Measurements from ENCODE around the gene GRB10. TPM values are rescaled to one million over a fixed set of nuclear protein-coding genes. Genes with fewer than 3 reads are reported as not detected.

Gene GRB10
- total and polyA plus RNA-seq, 2 experiments from 2014 or later: 35.0 to 154 TPM

GRCh38 chr7:50687575-50688225, 95.0 kb downstream of the GRB10 start (continued):
- TF ChIP-seq ZNF462 (CRISPR knock-in tag; IDR thresholded peaks at IDR 0.05) (no peak), JUNB (IDR thresholded peaks at IDR 0.05; ENCODE audit: unreplicated experiment) (no peak), EZH2 (IDR thresholded peaks at IDR 0.05; ENCODE audit: low read depth, unreplicated experiment) (no peak), ZNF331 (CRISPR knock-in tag; IDR thresholded peaks at IDR 0.05; ENCODE audit: low read depth) (no peak), EZH2phosphoT487 (IDR thresholded peaks at IDR 0.05; ENCODE audit: unreplicated experiment) (no peak)

GRCh38 chr7:50687096-50687495, 95.6 kb downstream of the GRB10 start:
- H3K4me2 ChIP-seq: no peak overlapping the region
- H3K36me3 Mint-ChIP-seq (ENCODE audit: low read depth): peaks cover 39% of the 10 kb centered on the region
- H3K4me3 Mint-ChIP-seq: no peak overlapping the region
- H3K27ac Mint-ChIP-seq: peak overlapping the region; percentile 16; the same call in 1 of the 2 replicates
- no peak for ATAC-seq
- no peak overlapping the region for H2AFZ ChIP-seq
- no peaks in the 10 kb centered on the region for H3F3A ChIP-seq (replicated peaks; ENCODE audit: low read depth)
- no peak overlapping the region for H3K4me3 ChIP-seq
- peaks cover 46% of the 10 kb centered on the region for H4K20me1 ChIP-seq (replicated peaks; ENCODE audit: insufficient read depth)
- peaks cover 26% of the 10 kb centered on the region for H3K4me1 Mint-ChIP-seq
- no peak overlapping the region for H3K27ac ChIP-seq (ENCODE audit: low read depth)
- H3K27me3 ChIP-seq (ENCODE audit: insufficient read depth): no peaks in the 10 kb centered on the region
- no peaks in the 10 kb centered on the region for H3K9me3 Mint-ChIP-seq
- 0 out of 2 replicates have a peak, but pooled peaks cover 9% of the 10 kb centered on the region for H3K36me3 ChIP-seq (ENCODE audit: insufficient read depth)
- peaks cover 72% of the 10 kb centered on the region for H3K79me2 ChIP-seq (replicated peaks; ENCODE audit: insufficient read depth)
- no peaks in the 10 kb centered on the region for H3K27me3 Mint-ChIP-seq (ENCODE audit: insufficient read depth, low read depth, poor library complexity)
- H3K4me1 ChIP-seq (ENCODE audit: insufficient read depth): peaks cover 27% of the 10 kb centered on the region
- no peak for DNase-seq (ENCODE audit: low spot score)
- no peaks in the 10 kb centered on the region for H3K9me2 ChIP-seq (ENCODE audit: insufficient read depth)
- no peak for TF ChIP-seq ZNF114 (CRISPR knock-in tag; IDR thresholded peaks at IDR 0.05)
- no peak for TF ChIP-seq NANOG (IDR thresholded peaks at IDR 0.05; ENCODE audit: borderline replicate concordance)
- no peak for TF ChIP-seq STAT1 (IDR thresholded peaks at IDR 0.05; ENCODE audit: unreplicated experiment)
- no peak for TF ChIP-seq ETS1 (IDR thresholded peaks at IDR 0.05)
- no peak for TF ChIP-seq REST (IDR thresholded peaks at IDR 0.05; ENCODE audit: unreplicated experiment)
- TF ChIP-seq CREB1 (CRISPR knock-in tag; IDR thresholded peaks at IDR 0.05; ENCODE audit: low read depth): no peak
- no peak for TF ChIP-seq ZNF331 (CRISPR knock-in tag; IDR thresholded peaks at IDR 0.05; ENCODE audit: low read depth)
- no peak for TF ChIP-seq JUNB (IDR thresholded peaks at IDR 0.05; ENCODE audit: unreplicated experiment)
- no peak for TF ChIP-seq EZH2phosphoT487 (IDR thresholded peaks at IDR 0.05; ENCODE audit: unreplicated experiment)

All from GM23338 (cell line).